ENCODE data around the gene HNMT. TPM values are rescaled to one million over a fixed set of nuclear protein-coding genes. Genes with fewer than 3 reads are reported as not detected.

Gene HNMT
- total RNA-seq, 1 donor from 2014 or later: 4.6 TPM

DNA sequence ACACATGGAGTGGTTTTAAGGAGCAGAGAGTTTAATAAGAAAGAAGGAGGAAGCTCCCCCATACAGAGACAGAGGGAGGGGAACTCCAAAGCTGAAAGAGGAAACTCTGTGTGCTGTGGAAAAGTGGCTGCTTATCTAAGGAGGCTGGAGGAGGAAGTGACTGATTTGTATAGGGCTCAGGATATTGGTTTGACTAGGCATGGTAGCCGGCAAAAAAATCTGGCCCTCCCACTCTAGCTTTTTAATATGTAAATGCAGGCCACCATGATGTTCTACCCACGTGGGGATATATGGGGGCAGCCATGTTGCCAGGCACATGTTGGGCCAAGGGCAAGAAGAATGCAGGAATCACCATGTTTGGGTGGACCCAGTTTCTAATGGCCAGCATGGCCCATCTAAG, 64.3 kb downstream of the HNMT start:
- TF ChIP-seq, protein P1, sequence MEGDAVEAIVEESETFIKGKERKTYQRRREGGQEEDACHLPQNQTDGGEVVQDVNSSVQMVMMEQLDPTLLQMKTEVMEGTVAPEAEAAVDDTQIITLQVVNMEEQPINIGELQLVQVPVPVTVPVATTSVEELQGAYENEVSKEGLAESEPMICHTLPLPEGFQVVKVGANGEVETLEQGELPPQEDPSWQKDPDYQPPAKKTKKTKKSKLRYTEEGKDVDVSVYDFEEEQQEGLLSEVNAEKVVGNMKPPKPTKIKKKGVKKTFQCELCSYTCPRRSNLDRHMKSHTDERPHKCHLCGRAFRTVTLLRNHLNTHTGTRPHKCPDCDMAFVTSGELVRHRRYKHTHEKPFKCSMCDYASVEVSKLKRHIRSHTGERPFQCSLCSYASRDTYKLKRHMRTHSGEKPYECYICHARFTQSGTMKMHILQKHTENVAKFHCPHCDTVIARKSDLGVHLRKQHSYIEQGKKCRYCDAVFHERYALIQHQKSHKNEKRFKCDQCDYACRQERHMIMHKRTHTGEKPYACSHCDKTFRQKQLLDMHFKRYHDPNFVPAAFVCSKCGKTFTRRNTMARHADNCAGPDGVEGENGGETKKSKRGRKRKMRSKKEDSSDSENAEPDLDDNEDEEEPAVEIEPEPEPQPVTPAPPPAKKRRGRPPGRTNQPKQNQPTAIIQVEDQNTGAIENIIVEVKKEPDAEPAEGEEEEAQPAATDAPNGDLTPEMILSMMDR (IDR thresholded peaks at IDR 0.05; ENCODE audit: unreplicated experiment): no peak
- no peak overlapping the region for H3K4me3 Mint-ChIP-seq (ENCODE audit: unreplicated experiment)
- no peak overlapping the region for H3K27ac Mint-ChIP-seq (ENCODE audit: unreplicated experiment)
- H3K4me1 Mint-ChIP-seq (ENCODE audit: unreplicated experiment): no peaks in the 10 kb centered on the region
- no peaks in the 10 kb centered on the region for H3K36me3 Mint-ChIP-seq (ENCODE audit: low read depth, unreplicated experiment)
- no peaks in the 10 kb centered on the region for H3K9me3 Mint-ChIP-seq (ENCODE audit: unreplicated experiment)
- no peaks in the 10 kb centered on the region for H3K27me3 Mint-ChIP-seq (ENCODE audit: unreplicated experiment)
- no peak for DNase-seq (ENCODE audit: low spot score)

DNA sequence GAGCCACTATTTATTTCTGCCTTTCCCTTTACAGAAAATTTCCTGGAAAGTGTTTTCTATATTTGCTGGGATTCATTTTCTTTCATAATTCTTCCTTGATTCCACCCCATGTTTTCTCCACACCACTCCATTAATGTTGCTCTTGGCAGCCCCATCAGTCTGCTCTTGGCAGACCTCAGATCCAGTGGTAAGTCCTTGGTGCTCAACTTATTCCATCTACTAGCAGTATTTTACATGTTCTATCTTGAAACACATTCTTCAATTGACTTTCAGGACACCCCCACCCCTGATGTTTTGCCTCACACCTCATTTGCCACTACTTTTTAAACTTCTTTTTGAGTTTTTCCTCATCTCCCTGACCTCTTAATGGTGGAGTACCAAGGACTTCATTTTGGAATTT, 65.0 kb downstream of the HNMT start:
- no peaks in the 10 kb centered on the region for H3K27me3 Mint-ChIP-seq (ENCODE audit: unreplicated experiment)
- no peak overlapping the region for H3K27ac Mint-ChIP-seq (ENCODE audit: unreplicated experiment)
- H3K4me3 Mint-ChIP-seq (ENCODE audit: unreplicated experiment): no peak overlapping the region
- TF ChIP-seq, protein P1 (IDR thresholded peaks at IDR 0.05; ENCODE audit: unreplicated experiment): no peak
- no peaks in the 10 kb centered on the region for H3K4me1 Mint-ChIP-seq (ENCODE audit: unreplicated experiment)
- no peaks in the 10 kb centered on the region for H3K36me3 Mint-ChIP-seq (ENCODE audit: low read depth, unreplicated experiment)
- no peak for DNase-seq (ENCODE audit: low spot score)
- H3K9me3 Mint-ChIP-seq (ENCODE audit: unreplicated experiment): no peaks in the 10 kb centered on the region

GRCh38 chr2:138030459-138030858, 66.2 kb downstream of the HNMT start:
- no peak overlapping the region for H3K27ac Mint-ChIP-seq (ENCODE audit: unreplicated experiment)
- H3K4me3 Mint-ChIP-seq (ENCODE audit: unreplicated experiment): no peak overlapping the region
- TF ChIP-seq, protein P1 (IDR thresholded peaks at IDR 0.05; ENCODE audit: unreplicated experiment): no peak
- DNase-seq (ENCODE audit: low spot score): no peak
- H3K9me3 Mint-ChIP-seq (ENCODE audit: unreplicated experiment): no peaks in the 10 kb centered on the region
- H3K27me3 Mint-ChIP-seq (ENCODE audit: unreplicated experiment): no peaks in the 10 kb centered on the region
- H3K4me1 Mint-ChIP-seq (ENCODE audit: unreplicated experiment): no peaks in the 10 kb centered on the region
- no peaks in the 10 kb centered on the region for H3K36me3 Mint-ChIP-seq (ENCODE audit: low read depth, unreplicated experiment)

GRCh38 chr2:138032334-138032733, 68.1 kb downstream of the HNMT start:
- Mint-ChIP-seq H3K27me3 (ENCODE audit: unreplicated experiment) (no peaks in the 10 kb centered on the region), H3K4me3 (ENCODE audit: unreplicated experiment) (no peak overlapping the region), H3K4me1 (ENCODE audit: unreplicated experiment) (no peaks in the 10 kb centered on the region), H3K36me3 (ENCODE audit: low read depth, unreplicated experiment) (no peaks in the 10 kb centered on the region), H3K9me3 (ENCODE audit: unreplicated experiment) (no peaks in the 10 kb centered on the region), H3K27ac (ENCODE audit: unreplicated experiment) (no peak overlapping the region)
- TF ChIP-seq, protein P1 (IDR thresholded peaks at IDR 0.05; ENCODE audit: unreplicated experiment): no peak
- DNase-seq (ENCODE audit: low spot score): no peak

GRCh38 chr2:138034536-138034935, 70.3 kb downstream of the HNMT start:
- H3K27me3 Mint-ChIP-seq (ENCODE audit: unreplicated experiment): peaks cover 3% of the 10 kb centered on the region
- H3K4me1 Mint-ChIP-seq (ENCODE audit: unreplicated experiment): no peaks in the 10 kb centered on the region
- H3K36me3 Mint-ChIP-seq (ENCODE audit: low read depth, unreplicated experiment): no peaks in the 10 kb centered on the region
- TF ChIP-seq, protein P1 (IDR thresholded peaks at IDR 0.05; ENCODE audit: unreplicated experiment): no peak
- H3K4me3 Mint-ChIP-seq (ENCODE audit: unreplicated experiment): no peak overlapping the region
- DNase-seq (ENCODE audit: low spot score): no peak
- H3K27ac Mint-ChIP-seq (ENCODE audit: unreplicated experiment): no peak overlapping the region
- no peaks in the 10 kb centered on the region for H3K9me3 Mint-ChIP-seq (ENCODE audit: unreplicated experiment)
